ENCODE results near the gene TRAF3IP1.
"Not testable (repeated sequence)": the region's sequence is repeated elsewhere in the genome, so short reads cannot be mapped to it uniquely, and the experiment has no call there.

The TRAF3IP1 gene

GRCh38 chr2:238339814-238340213, 19.5 kb downstream of the TRAF3IP1 start:
- DNase-seq (ENCODE audit: low read depth in 2 of 2), result no peak

DNA sequence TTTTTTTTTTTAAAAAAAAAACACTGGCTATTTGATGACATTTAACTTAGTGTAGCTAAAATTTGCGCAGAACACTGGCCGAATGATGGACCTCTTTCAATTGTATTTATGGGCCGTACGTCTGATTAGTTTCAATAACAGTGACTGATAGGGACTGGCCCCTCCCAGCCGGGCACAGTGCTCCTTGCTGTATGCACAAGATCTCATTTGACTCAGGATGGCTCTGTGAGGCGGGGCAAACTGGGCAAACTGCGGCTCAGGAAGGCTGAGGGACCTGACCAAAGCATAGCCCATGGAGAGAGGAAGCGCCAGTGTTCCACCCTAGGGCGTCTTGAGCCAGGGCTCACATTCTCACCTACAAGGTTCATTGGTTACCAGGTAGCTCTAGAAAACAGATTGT, 21.2 kb downstream of the TRAF3IP1 start:
- DNase-seq (ENCODE audit: low read depth in 2 of 2), result no peak

DNA sequence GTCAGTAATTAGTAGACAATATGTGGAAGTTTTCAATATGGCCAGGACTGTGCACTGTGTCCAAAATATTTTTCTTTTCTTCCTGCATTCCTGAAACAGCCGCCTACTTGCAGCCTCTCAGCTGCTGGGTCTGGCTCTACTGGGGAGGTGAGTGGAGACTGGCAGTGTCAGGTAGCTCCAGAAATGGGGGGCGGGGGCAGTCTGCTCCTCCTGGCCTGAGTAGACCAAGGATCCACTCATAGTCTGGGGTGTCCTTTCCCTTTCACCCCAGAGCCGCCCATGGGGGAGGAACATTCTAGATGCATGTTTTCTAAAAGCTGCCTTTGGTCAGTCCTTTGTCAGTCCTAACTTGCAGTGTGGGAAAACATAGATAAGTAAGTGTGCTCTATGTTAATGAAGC, 23.7 kb downstream of the TRAF3IP1 start:
- no peak for DNase-seq (ENCODE audit: low read depth in 2 of 2)

GRCh38 chr2:238344517-238344916, 24.2 kb downstream of the TRAF3IP1 start:
- DNase-seq (ENCODE audit: low read depth in 2 of 2), result no peak

GRCh38 chr2:238345297-238345968, 25.1 kb downstream of the TRAF3IP1 start:
- DNase-seq (ENCODE audit: low read depth in 2 of 2), result no peak

GRCh38 chr2:238346544-238346943, 26.2 kb downstream of the TRAF3IP1 start:
- no peak for DNase-seq (ENCODE audit: low read depth in 2 of 2)

DNA sequence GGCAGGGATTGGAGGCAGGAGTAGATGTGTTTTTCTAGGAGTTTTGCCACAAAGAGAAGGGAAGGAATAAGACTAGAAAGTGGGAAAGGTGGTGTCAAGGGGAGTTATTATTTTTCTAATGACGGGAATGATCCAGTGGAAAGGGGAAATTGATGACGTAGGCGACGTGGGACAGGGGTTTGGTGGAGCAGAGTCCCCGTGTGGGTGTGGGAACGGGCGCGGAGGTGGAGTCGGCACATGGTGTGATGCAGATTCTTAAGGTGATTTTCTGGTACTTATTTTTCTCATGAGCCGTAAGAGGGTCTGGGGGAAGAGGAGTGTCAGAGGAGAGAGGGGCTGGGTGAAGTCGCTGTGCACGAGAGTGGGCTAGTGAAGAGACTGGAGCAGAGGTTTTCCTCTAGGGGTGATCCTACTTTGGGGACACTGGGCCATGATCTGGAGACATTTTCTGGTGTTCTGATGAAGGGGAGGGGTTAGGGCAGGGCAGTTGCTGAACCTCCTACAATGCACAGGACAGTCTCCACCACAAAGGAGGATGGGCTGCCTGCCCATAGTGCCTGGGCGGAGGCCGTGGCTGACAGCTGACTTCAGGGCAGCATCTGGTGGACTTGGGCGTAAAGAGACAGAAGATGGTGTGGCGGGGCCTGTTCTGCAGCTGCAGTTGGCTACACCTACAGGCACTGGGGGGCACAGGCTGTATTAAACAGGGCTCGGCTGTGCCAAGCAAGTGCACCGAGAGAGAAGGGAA, 30.0 kb downstream of the TRAF3IP1 start:
- no peak for DNase-seq (ENCODE audit: low read depth in 2 of 2)

- no peak for DNase-seq (ENCODE audit: low read depth in 2 of 2)
These were observed 31.0 kb downstream of the TRAF3IP1 start for GRCh38 chr2:238351315-238351714.

- DNase-seq (ENCODE audit: low read depth in 2 of 2), result no peak
These were observed 32.0 kb downstream of the TRAF3IP1 start for GRCh38 chr2:238352361-238352760.

DNA sequence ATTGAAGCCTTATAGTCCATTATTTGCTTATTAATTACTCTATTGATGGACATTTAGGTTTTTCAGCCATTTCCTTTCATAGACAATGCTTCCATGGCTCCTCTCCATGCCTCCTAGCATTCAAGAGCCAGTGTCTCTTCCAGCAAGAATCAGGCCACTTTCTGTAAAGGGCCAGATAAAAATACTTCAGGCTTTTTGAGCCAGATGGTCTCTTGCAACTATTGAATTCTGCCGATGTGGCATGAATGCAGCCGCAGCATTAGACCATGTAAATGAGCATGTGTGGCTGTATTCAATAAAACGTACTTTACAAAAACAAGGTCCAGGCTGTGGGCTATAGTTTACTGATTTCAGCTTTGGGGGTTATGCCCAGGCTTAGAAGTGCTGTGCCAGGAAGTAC, 38.5 kb downstream of the TRAF3IP1 start:
- no peak for DNase-seq (ENCODE audit: low read depth in 2 of 2)

DNA sequence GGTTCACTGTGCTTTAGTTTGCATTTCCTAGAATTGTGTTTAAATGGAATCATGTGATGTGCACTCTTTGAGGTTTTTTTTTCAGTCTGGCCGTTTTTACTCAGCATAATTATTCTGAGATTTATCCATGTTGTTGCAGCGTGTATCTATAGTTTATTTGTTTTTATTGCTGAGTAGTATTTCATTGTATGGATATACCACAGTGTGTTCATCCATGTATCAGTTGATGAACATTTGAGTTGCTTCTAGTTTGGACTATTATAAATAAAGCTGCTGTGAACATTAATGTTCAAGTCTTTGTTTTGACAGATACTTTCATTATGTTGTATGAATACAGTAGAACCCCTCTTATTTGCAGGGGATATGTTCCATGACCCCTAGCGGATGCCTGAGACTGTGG, 39.1 kb downstream of the TRAF3IP1 start:
- DNase-seq (ENCODE audit: low read depth in 2 of 2), result no peak

DNA sequence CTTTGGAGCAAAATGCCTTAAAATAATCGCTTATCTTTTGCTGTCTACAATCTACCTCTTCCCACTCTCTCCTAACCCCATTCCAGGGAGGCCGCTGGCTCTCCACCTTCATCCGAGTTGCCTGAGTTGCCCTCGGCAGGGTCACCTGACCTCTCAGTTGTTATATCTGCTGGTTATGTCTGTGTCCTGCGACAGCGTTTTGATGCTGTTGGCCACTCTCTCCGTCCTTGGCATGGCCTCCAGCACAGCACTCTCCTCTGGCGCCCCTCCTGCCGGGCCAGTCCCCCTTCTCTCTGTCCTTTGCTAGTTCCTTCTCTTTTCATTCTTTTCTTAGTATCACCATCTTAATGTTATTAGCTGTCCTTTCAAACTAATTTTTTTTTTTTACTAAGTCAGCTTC, 41.6 kb downstream of the TRAF3IP1 start:
- no peak for DNase-seq (ENCODE audit: low read depth in 2 of 2)

GRCh38 chr2:238362626-238363025, 42.3 kb downstream of the TRAF3IP1 start:
- DNase-seq (ENCODE audit: low read depth in 2 of 2), result no peak

- DNase-seq (ENCODE audit: low read depth in 2 of 2), result no peak
These were observed 49.3 kb downstream of the TRAF3IP1 start for GRCh38 chr2:238369591-238370040.

- no peak for DNase-seq (ENCODE audit: low read depth in 2 of 2)
These were observed 49.9 kb downstream of the TRAF3IP1 start for GRCh38 chr2:238370094-238370822.

DNA sequence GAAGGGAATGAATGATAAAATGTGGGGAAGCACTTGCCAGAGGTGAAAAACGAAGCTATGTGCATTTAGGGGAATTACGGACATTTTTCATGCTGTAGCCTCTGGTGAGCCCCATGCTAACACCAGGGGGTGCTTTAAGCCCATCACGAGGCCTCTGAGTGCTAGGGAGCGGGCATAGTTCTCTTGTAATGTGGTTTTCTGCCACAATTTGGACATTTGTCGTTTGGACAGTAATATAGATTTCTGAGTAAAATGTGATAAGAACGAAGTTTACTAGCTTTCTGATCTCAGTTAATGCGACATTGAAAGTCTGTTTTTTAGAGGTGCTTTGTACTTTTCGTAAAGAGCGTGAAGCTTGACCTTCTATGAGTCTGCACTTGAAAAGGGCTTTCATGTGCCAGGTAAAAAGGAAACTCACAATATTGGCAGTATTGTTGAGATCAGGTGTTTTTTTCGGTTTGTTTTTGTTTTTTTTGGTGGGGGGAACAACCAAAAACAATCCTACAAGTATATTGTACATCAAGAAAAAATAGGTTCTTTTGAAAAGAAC, 50.6 kb downstream of the TRAF3IP1 start:
- peak in 1 of 2 donors; percentile 36 for DNase-seq (ENCODE audit: low read depth in 2 of 2)

DNA sequence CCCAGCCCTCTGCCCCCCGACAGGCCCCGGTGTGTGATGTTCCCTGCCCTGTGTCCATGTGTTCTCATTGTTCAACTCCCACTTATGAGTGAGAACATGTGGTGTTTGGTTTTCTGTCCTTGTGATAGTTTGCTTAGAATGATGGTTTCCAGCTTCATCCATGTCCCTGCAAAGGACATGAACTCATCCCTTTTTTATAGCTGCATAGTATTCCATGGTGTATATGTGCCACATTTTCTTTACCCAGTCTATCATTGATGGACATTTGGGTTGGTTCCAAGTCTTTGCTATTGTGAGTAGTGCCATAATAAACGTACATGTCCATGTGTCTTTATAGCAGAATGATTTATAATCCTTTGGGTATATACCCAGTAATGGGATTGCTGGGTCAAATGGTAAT, 52.0 kb downstream of the TRAF3IP1 start:
- not testable (repeated sequence) for DNase-seq (ENCODE audit: low read depth in 2 of 2)

DNA sequence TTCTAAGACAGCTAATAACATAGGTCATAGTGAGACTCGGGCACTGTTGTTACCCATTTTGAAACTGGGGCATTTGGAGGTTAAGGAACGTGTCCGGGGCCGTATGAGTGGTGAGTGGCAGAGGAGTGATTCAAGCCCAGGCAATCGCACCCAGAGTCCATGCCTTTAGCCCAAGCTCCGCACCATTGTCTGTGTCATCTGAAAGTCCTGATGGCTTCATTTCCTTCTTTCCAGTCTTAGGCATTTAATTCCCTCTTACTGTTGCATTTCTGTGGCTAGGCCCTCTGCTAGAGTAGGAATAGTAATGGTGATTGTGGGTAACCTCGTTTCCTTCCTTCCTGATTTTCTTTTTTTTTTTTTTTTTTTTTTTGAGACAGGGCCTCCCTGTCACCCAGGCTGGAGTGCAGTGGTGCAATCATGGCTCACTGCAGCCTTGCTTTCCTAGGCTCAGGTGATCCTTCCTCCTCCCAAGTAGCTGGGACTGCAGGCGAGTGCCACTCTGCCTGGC, 56.6 kb downstream of the TRAF3IP1 start:
- no peak for DNase-seq (ENCODE audit: low read depth in 2 of 2)

DNA sequence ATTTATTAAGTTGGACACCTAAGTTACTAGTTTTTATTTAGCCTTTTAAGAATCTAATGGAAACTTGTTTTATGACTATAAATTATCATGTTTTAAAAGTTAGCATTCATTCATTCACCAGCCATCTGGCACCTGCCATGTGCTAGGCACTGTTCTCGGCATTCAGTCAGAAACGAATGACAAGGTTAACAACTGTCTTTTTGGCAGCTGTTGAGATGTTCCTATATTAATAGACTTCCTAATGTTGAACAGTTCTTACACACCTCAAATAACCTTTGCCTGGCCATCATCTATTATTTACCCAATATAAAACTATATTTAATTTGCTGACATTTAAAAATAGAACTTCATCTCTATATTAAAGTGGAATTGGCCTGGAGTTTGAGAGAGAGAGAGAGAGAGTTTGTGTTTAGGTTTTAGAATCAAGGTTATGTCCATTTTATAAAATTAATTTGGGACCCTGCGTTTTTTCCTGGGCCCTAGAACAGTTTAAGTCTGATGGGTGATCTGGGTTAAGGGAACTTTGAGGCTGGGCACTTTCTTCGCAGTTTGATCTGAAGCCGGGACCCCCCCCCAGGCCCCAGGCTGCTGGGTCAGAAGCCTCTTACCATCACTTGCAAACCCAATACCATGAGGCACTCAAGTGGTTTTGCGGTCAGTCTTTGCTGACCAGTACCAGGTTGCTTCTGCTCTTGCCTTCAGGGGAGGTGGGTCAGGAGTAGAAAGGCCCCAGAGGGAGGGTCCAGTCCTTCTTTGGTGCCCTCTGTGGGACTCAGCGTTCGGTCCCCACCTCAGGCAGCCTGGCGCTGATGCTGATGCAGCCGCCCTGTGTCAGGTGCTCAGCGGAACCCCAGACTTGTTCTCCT, 58.1 kb downstream of the TRAF3IP1 start:
- DNase-seq (ENCODE audit: low read depth in 2 of 2), result no peak

GRCh38 chr2:238379096-238379810, 58.9 kb downstream of the TRAF3IP1 start:
- DNase-seq (ENCODE audit: low read depth in 2 of 2), result no peak

GRCh38 chr2:238380336-238380735, 60.0 kb downstream of the TRAF3IP1 start:
- DNase-seq (ENCODE audit: low read depth in 2 of 2), result no peak
